NCI-H128 (cell line): ENCODE measurements around the gene ENSA.
"Not testable (repeated sequence)": the region's sequence is repeated elsewhere in the genome, so short reads cannot be mapped to it uniquely, and the experiment has no call there.

ENCODE experiments used
- DNase-seq: peaks from one replicate; lab custom pipeline; 2025; ENCODE audit not compliant: unreplicated experiment; lab: John Stamatoyannopoulos, UW

Gene ENSA

DNA sequence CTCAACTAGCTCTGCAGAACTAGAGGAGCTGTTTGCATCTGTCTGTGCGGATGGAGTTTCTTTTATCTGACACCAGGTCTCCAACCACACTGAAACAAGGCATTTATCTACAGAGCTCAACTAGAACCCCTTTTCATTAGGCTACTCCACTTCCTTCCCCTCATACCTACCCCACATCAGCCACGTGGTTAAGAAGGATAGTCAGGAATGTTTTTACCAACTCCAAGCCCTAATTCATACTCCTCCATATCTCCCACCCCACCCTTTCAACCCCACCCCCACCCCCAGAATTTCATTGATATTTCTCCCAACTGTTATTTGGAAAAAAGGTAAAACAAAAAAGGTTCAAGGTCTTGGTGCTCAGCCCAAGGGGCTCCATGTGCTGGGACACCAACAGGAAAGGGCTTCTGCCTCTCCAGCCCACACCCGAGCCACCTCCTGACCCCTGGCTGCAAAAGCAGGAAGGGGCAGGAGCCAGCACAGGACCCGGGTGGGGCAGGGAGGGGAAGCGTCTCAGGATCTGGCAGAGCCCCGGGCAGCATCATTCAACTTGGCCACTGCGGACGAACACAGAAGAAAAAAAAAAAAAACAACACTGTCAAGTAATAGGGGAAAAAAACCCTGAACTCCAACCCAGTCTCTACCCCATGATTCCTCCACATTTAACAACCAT is 7.0 kb downstream of the ENSA start:
- no peak for DNase-seq

DNA sequence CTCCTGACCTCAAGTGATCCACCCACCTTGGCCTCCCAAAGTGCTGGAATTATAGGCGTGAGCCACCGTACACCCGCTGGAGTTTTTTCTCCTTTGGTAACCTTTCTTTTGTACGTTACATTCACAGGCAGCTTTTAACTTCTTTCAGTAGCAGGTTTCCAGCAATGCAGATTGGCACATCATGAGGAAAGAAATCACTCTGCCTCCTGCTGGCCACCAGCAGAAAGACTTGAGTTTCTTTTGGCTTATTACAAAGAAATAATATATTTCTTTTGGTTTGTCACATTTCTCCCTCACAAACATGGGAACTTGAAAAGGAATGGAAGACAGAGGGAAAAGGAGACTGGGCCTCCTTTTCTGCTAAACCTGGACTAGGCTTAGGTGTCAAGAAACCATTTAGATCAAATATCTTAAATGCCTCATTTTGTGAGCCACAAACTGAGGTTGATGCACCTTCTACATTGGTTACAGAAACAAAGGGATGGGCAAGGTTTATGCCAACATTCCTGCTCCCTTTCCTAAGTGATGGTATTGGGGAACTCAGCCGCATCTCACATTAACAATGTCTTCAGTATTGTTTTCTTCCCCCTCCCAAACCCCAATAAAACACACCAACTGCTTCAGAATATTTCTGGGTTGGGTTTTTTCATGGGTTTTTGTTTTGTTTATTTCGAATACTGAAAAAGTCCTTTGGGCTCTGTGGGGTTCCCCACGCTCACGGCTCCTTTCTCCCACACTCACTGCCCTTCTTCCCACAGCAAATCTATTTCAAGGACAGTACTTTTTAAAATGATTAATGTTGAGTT is 7.7 kb downstream of the ENSA start:
- DNase-seq = no peak

DNA sequence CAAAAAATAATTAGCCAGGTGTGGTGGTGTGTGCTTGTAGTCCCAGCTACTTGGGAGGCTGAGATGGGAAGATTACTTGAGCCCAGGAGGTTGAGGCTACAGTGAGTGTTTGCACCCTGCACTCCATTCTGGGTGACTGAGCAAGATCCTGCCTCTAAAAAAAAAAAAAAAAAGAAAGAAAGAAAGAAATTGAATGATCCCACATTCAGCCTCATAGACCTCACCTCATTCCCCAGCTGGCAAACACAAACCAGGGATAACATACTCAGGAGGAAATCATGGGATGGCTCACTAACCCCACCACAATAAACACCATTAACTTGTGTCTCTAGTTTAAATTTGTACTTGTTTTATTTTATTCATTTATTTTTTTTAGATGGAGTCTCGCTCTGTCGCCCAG is 8.5 kb downstream of the ENSA start:
- DNase-seq = no peak

DNA sequence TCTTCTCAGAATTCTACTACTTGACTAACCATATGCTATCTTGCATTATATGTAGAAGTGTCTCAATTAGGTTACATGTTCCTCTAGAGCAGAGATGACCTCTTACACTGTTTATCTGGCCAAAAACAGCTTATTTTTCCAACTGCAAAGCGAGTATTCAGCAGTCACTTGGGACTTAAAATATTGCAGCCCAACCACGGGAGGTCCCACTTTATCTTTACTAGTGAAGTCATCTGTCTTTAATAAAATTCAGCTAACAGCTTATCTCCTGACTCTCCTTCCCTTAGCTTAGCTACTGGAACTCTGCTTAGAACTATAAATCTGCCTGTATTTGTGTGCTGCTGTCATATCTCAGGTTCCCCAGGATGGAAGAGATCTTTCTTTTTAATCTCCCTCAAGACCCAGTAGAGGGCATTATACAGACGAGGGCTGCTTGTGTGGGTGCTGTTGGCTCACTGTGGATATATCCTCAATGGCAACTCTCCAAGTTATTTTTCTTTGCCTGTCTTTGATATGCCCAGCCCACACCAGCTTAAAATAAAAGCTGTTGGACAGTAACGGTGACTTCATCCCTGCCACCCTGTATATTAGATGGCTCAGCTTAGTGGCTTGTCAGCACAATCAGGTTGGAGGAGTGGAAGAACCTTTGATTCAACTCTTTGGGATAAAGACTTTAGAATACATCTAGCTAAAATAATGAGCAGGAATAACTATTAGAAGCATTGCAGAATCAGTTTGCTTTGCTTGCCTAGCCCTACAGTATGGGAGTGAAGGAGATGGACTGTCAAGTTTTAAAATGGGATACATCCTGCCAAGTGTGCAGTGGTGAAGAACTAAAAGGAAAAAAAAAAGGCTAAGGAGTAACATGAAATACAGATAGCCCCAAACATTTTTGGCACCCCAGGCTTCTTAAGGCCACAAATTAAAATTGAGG is 9.6 kb downstream of the ENSA start:
- DNase-seq = no peak

DNA sequence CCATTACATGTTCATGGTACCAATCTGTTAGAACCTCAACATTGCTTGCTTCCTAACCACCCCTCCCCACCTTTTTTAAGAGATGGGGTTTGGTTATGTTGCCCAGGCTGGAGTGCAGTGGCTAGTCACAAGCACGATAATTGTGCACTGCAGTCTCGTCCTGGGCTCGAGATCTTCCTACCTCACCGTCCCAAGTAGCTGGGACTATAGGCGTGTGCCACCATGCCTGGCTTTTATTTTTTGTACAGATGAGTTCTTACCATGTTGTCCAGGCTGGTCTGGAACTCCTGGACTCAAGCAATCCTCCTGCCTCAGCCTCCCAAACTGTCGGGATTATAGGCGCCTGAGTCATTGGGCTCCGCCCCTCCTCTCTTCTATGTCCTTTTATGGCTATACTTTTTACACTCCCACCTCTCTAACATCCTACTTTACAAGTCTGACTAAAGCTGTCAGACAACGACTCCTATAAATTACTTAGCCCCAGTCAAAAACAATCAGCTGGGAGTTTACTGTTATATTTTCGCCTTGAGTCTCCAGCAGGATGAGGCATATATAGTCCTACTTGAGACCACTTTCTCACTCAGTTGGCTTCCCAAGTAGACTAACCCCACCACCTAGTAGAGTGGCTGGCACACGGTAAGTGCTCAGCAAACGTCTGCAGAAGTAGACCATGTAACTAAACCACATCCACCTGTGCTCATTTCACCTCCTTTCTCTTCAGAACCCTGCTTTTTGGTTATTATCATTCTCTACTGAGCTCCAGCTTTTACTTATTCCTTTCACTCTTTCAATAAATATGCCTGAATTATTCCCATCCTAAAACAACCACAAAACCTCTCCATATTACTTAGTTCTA is 13.8 kb downstream of the ENSA start:
- DNase-seq = no peak

DNA sequence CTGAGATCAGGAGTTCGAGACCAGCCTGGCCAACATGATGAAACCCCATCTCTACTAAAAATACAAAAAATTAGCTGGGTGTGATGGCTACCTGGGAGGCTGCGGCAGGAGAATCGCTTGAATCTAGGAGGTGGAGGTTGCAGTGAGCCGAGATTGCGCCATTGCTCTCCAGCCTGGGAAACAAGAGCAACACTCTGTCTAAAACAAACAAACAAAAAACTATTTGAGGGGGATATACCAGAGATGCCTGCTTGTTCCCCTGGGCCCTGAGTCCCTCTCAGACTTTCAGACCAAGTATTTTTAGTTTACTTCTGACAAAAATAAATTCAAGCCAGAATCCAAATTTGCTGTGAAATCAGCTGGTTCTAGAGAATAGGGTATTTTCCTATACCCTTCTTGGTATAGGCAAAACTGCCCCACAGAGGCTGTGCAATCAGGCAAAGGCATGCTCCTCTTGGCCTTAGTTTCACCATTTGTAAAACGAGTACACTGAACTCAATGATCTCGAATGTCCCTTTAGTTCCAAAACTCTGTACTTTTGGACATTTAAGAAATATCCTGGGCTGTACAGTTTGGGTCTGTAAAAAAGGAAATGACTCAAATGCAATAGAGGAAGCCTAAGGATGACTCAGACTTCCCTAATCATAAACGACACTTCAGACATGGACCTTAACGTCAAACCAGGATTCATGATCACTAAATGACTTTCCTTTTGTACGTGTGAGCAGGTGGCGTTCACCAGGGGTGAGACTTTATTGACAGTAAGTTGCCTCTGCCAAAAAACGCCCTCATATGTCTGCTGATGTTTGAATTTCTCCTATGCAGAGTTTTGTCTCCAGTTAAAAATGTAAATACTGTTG is 16.1 kb downstream of the ENSA start:
- DNase-seq = no peak

DNA sequence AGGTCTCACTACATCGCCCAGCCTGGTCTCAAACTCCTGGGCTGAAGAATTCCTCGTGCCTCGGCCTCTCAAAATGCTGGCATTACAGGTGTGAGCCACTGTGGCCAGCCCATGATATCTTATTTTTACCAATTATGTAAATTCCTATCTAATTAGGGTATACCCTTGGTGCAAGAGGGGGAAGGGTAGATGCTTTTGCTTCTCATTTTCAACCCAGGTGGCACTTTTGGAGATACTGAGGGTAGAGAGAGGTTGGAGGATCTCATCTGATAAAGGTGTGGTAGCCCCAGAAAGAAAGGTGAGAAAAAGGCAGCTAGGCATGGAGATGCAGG is 17.4 kb downstream of the ENSA start:
- no peak for DNase-seq

DNA sequence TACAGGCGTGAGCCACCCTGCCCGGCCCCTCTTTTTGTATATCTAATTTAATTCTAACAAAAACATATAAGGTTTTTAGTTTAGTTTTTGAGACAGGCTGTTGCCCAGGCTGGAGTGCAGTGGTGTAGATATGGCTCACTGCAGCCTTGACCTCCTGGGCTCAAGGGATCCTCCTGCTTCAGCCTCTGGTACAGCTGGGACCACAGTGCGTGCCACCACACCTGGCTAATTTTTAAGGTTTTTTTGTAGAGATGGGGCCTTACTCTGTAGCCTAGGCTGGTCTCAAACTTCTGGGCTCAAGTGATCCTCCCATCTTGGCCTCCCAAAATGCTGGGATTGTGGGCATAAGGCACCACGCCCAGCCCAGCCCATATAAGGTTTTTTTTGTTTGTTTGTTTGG is 18.8 kb downstream of the ENSA start:
- no peak for DNase-seq

DNA sequence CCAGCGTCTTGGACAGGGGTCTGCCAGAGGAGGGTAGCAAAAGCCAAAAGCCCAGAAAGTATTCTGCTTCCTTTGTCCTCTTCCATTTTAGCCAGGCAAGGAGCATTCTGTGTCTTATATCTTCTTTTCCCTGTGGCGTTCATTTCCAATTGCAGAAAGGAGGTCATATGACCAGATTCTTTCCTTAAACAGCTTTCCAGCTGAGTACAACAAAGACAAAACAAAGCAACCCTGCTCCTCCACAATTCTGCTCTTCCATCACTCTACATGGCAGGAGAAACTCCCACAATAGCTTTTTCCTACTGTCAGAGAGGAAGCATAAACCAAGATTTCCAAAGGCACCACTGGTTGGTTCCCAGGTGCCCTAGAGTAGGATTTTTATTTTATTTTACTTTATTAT is 19.7 kb downstream of the ENSA start:
- DNase-seq = no peak

DNA sequence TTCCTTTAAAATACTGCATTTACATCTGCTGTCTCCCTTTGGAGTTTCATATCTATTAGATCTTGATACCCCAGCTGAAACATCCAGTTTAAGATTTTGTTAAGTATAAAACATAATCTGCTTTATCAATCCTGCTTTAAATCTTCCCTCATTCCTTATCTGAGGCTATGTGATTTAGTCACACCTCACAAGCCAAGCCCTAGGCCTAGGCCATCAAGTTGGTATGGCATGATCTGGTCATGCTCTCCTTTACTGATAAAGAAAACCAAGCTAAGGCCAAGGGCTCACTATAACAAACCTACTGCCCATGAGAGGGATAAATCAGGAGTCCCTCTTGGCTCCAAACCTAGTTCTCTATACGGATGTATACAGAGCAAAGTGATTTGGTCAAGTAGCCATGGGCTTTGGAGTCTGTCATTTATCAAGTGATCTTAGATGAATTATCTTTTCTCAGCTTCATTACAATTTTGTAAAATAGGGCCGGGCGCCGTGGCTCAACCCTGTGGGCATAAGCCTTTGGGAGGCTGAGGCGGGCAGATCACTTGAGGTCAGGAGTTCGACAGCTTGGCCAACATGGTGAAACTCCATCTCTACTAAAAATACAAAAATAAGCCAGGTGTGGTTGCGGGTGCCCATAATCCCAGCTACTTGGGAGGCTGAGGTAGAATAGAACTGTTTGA is 22.8 kb downstream of the ENSA start:
- no peak for DNase-seq

DNA sequence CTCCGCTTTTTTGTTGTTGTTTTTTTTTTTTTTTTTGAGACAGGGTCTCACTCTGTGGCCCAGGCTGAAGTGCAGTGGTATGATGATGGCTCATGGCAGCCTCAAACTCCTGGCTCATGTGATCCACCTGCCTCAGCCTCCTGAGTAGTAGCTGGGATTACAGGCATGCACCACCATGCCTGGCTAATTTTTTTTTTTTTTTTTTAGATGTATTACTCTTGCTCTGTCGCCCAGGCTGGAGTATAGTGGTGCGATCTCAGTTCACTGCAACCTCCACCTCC is 24.0 kb downstream of the ENSA start:
- not testable (repeated sequence) for DNase-seq

DNA sequence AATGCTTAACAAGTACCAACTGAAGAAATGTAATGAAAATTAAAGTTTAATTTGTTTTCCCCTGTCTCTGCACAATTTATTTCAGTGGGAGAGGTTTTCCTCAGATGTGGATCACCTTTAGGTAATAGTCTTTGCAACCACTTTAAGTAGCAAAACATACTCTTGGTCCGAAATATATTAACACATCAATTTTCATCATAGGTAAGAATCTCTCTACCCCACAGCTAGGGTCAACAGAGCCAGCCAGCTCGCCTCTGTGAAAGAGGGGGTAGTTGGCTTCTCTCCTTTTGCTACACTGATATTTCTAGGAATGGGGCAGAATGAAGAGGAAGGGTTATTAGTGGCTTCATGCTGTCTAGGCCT is 25.2 kb downstream of the ENSA start:
- DNase-seq = no peak

DNA sequence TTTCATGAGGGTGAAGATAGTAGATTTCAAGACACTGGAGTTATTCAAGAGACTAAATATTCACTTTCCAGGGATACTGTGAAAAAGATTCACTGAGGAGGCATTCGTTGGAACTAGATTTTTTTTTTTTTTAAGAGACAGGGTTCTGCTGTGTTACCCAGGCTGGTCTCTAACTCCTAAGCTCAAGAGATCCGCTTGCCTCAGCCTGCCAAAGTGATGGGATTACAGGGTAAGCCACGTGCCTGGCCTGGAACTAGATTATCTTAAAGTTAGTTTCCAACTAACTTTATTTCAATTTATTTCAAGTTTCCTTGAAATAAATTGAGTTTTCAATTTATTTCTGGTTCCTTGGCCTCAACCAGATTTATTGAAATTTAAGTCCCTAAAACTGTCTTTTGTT is 25.7 kb downstream of the ENSA start:
- no peak for DNase-seq

DNA sequence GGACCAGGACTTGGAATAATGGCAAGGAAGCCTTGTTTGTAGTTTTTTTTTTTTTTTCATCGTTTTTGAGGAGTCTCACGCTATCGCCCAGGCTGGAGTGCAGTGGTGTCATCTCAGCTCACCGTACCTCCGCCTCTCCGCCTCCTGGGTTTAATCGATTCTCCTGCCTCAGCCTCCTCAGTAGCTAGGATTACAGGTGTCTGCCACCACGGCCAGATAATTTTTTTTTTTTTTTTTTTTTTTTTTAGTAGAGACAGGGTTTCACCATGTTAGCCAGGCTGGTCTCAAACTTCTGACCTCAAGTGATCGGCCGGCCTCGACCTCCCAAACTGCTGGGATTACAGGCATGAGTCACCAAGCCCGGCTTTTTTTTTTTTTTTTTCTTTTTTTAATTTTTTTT is 27.0 kb downstream of the ENSA start:
- not testable (repeated sequence) for DNase-seq

DNA sequence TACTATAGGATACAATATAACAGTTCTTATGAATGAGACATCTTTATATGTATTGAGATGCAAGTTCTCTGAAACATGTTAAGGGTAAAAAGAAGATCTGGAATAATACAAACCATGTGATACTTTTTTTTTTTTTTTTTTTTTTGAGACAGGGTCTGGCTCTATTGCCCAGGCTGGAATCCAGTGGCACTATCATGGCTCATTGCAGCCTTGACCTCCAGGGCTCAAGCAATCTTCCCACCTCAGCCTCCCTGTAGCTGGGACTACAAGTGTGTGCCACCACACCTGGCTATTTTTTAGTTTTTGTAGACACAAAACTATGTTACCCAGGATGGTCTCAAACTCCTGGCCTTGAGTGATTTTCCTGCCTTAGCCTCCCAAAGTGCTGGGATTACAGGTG is 27.9 kb downstream of the ENSA start:
- no peak for DNase-seq

DNA sequence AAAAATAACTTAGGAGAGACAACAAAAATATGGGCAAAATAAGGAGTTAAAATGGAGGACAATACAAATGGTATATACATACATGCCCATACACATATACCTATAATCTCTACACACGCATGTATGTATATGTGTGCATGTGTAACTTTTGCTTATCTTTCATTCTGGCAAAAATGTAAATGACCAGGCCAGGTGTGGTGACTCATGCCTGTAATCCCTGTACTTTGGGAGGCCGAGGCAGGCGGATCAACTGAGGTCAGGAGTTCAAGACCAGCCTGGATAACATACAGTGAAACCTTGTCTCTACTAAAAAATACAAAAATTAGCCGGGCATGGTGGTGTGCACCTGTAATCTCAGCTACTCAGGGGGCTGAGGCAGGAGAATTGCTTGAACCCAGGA is 31.1 kb downstream of the ENSA start:
- not testable (repeated sequence) for DNase-seq

DNA sequence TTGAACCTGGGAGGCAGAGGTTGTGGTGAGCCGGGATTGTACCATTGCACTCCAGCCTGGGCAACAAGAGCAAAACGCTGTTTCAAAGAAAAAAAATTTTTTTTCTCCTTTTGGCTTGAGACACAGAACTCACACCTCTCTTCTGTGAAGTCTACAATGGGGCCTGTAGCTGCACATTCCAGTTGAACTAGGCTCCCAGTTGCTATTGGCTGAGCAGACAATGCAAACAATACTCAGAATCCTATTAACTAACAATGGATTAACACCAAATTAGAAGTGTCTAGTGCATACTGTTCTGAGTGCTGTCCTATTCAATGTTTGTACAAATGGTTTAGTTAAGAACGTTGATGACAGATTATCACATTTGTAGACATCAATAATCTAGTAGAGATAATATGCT is 32.4 kb downstream of the ENSA start:
- DNase-seq = no peak

DNA sequence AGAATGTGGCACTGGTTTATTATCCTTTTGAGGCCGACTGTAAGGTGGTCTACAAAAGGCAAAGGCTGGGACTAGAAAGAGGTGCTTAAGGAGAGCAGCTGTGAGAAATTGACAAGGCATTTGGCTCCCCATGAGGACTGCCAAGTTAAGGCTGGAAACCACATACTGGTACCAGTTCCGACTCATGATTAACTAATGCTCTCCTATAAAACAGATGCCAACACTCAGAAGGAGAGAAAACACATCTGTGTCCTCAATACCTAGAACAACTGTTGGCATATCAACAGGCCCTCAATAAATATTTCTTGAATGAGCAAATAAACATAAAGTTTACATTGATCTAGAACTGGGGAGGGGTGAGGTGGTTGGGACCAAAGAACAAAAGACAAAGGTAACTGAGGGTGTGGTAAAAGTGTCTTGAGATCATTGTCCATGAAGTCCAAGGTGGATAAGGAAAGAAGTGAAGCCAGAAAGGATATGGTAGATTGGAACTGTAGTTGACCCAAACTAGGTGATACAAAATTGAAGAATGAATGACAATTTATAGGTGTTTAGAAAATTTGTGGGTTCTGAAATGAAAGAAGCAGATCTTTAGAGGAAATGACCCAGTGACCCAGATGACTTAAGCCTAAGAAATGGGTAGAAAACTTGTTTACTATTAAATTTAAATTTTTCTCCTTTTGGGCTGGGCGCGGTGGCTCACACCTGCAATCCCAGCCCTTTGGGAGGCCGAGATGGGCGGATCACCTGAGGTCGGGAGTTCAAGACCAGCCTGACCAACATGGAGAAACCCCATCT is 33.1 kb downstream of the ENSA start:
- no peak for DNase-seq

DNA sequence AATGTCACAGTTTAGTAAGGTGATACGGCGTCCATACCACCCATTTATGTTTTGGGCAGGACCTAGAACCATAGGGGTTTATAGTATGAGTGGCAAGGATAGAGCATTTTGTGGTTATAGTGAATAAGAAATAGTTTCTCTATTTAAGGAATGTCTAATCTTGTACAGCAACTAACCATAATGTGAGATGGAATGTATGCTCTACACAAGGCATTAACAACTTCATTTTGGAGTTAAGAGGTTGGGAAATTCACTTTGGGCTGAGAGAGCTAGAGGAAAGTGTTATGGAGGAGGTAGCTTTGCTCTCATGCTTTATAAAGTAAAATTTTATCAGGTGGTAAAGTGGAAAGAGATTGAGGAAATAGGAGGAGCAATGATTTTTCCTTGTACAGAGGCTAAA is 47.0 kb downstream of the ENSA start:
- no peak for DNase-seq
